ENCODE measurements around the gene IGFBPL1. TPM values are rescaled to one million over a fixed set of nuclear protein-coding genes. Genes with fewer than 3 reads are reported as not detected.

IGFBPL1 gene
- total and polyA plus RNA-seq, 2 of the 13 experiments (the other 11 are each of a cell fraction or from before 2014, with no cell fraction given), result 0.24 TPM; not detected in 1

DNA sequence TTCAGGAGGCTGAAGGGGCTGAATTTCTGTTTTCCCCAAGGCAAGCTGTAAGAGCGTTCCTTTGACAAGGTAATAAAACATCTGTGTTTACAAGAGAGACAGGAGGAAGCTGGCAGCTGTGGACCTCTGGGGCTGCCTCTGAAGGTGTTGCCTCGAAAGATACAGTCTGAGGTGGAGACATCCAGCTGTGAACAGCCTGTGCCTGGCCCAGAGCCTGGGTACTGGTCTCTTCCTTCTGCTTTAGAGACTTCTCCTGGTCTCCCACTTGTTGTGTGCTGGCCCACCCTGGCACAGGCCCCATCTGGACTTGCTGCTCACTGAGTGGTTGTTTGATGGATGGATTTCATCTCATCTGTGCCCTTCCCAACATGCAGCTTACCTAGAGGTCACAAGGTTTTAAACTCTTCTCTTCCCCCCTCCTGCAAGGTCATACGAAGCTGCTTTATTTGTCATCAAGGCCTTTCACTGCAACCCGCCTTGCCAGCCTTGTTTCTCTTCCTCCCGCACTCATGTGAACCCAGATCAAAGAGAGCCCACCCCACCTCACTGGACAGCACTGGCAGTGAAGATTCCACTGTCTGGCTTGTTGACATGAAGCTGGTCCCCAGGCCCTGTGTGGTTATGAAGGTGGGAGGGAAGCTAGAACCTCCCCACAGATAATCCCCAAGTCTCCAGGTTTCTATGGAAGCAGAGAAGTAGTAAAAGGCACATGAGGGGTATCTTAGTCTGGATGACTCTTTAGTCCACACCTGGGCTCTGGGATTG, 66.7 kb downstream of the IGFBPL1 start (continued):
- TF ChIP-seq, protein P1, sequence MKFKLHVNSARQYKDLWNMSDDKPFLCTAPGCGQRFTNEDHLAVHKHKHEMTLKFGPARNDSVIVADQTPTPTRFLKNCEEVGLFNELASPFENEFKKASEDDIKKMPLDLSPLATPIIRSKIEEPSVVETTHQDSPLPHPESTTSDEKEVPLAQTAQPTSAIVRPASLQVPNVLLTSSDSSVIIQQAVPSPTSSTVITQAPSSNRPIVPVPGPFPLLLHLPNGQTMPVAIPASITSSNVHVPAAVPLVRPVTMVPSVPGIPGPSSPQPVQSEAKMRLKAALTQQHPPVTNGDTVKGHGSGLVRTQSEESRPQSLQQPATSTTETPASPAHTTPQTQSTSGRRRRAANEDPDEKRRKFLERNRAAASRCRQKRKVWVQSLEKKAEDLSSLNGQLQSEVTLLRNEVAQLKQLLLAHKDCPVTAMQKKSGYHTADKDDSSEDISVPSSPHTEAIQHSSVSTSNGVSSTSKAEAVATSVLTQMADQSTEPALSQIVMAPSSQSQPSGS (CRISPR knock-in tag; IDR thresholded peaks at IDR 0.05), result no peak
- TF ChIP-seq, protein P2, sequence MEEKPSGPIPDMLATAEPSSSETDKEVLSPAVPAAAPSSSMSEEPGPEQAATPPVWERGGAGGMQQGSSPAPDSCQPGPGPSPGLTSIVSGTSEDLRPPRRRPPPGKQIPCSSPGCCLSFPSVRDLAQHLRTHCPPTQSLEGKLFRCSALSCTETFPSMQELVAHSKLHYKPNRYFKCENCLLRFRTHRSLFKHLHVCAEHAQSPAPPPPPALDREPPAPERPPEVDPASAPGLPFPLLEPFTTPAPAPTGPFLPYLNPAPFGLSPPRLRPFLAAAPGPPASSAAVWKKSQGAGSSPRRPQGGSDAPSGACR (CRISPR knock-in tag; IDR thresholded peaks at IDR 0.05), result no peak
- TF ChIP-seq GATAD2A (CRISPR knock-in tag; IDR thresholded peaks at IDR 0.05), result peak; percentile 27; the same call in 1 of the 2 replicates
- TF ChIP-seq, protein P3, sequence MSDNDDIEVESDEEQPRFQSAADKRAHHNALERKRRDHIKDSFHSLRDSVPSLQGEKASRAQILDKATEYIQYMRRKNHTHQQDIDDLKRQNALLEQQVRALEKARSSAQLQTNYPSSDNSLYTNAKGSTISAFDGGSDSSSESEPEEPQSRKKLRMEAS (IDR thresholded peaks at IDR 0.05), result no peak
- TF ChIP-seq, protein P4, sequence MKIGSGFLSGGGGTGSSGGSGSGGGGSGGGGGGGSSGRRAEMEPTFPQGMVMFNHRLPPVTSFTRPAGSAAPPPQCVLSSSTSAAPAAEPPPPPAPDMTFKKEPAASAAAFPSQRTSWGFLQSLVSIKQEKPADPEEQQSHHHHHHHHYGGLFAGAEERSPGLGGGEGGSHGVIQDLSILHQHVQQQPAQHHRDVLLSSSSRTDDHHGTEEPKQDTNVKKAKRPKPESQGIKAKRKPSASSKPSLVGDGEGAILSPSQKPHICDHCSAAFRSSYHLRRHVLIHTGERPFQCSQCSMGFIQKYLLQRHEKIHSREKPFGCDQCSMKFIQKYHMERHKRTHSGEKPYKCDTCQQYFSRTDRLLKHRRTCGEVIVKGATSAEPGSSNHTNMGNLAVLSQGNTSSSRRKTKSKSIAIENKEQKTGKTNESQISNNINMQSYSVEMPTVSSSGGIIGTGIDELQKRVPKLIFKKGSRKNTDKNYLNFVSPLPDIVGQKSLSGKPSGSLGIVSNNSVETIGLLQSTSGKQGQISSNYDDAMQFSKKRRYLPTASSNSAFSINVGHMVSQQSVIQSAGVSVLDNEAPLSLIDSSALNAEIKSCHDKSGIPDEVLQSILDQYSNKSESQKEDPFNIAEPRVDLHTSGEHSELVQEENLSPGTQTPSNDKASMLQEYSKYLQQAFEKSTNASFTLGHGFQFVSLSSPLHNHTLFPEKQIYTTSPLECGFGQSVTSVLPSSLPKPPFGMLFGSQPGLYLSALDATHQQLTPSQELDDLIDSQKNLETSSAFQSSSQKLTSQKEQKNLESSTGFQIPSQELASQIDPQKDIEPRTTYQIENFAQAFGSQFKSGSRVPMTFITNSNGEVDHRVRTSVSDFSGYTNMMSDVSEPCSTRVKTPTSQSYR (CRISPR knock-in tag; IDR thresholded peaks at IDR 0.05; ENCODE audit: borderline replicate concordance), result no peak
- TF ChIP-seq, protein P5, sequence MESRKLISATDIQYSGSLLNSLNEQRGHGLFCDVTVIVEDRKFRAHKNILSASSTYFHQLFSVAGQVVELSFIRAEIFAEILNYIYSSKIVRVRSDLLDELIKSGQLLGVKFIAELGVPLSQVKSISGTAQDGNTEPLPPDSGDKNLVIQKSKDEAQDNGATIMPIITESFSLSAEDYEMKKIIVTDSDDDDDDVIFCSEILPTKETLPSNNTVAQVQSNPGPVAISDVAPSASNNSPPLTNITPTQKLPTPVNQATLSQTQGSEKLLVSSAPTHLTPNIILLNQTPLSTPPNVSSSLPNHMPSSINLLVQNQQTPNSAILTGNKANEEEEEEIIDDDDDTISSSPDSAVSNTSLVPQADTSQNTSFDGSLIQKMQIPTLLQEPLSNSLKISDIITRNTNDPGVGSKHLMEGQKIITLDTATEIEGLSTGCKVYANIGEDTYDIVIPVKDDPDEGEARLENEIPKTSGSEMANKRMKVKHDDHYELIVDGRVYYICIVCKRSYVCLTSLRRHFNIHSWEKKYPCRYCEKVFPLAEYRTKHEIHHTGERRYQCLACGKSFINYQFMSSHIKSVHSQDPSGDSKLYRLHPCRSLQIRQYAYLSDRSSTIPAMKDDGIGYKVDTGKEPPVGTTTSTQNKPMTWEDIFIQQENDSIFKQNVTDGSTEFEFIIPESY (CRISPR knock-in tag; IDR thresholded peaks at IDR 0.05), result no peak
- no peak for TF ChIP-seq ZNF343 (CRISPR knock-in tag; IDR thresholded peaks at IDR 0.05)
- TF ChIP-seq KLF11 (CRISPR knock-in tag; IDR thresholded peaks at IDR 0.05), result no peak
- TF ChIP-seq ZSCAN25 (CRISPR knock-in tag; IDR thresholded peaks at IDR 0.05), result no peak
- TF ChIP-seq, protein P6, sequence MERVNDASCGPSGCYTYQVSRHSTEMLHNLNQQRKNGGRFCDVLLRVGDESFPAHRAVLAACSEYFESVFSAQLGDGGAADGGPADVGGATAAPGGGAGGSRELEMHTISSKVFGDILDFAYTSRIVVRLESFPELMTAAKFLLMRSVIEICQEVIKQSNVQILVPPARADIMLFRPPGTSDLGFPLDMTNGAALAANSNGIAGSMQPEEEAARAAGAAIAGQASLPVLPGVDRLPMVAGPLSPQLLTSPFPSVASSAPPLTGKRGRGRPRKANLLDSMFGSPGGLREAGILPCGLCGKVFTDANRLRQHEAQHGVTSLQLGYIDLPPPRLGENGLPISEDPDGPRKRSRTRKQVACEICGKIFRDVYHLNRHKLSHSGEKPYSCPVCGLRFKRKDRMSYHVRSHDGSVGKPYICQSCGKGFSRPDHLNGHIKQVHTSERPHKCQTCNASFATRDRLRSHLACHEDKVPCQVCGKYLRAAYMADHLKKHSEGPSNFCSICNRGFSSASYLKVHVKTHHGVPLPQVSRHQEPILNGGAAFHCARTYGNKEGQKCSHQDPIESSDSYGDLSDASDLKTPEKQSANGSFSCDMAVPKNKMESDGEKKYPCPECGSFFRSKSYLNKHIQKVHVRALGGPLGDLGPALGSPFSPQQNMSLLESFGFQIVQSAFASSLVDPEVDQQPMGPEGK (CRISPR knock-in tag; IDR thresholded peaks at IDR 0.05), result 0 out of 2 replicates have a peak, but pooled peaks have one; percentile 17
- no peak for TF ChIP-seq ZNF235 (CRISPR knock-in tag; IDR thresholded peaks at IDR 0.05; ENCODE audit: borderline replicate concordance)
- TF ChIP-seq, protein P7, sequence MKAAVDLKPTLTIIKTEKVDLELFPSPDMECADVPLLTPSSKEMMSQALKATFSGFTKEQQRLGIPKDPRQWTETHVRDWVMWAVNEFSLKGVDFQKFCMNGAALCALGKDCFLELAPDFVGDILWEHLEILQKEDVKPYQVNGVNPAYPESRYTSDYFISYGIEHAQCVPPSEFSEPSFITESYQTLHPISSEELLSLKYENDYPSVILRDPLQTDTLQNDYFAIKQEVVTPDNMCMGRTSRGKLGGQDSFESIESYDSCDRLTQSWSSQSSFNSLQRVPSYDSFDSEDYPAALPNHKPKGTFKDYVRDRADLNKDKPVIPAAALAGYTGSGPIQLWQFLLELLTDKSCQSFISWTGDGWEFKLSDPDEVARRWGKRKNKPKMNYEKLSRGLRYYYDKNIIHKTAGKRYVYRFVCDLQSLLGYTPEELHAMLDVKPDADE (CRISPR knock-in tag; IDR thresholded peaks at IDR 0.05), result no peak
- no peak for TF ChIP-seq SNAI1 (CRISPR knock-in tag; IDR thresholded peaks at IDR 0.05; ENCODE audit: borderline replicate concordance)
- TF ChIP-seq ZNF724P (CRISPR knock-in tag; IDR thresholded peaks at IDR 0.05; ENCODE audit: borderline replicate concordance), result no peak

Data from HepG2 (cell line).